H1 (cell line): ENCODE data around the gene FXYD7.

ENCODE experiments used
- PHF8 ChIP-seq: fragments of 200-600 bp; sonication (generic); conservative IDR thresholded peaks from 2 replicates; pipeline ENCODE4 v1.7.1; 2012; ENCODE audit warnings: low read depth, mild to moderate bottlenecking, inconsistent platforms, low read length, moderate library complexity
- RAD21 ChIP-seq, 2 experiments: IDR thresholded peaks in 1 of 2; conservative IDR thresholded peaks in 1 of 2; 2 replicates each; pipeline ENCODE4 v1.6.1; 2011; ENCODE audit warnings: low read depth in 2 of 2, low read length in 2 of 2, improper control_type of control experiment in 1 of 2, inconsistent platforms in 1 of 2, mild to moderate bottlenecking in 1 of 2, moderate library complexity in 1 of 2

DNA sequence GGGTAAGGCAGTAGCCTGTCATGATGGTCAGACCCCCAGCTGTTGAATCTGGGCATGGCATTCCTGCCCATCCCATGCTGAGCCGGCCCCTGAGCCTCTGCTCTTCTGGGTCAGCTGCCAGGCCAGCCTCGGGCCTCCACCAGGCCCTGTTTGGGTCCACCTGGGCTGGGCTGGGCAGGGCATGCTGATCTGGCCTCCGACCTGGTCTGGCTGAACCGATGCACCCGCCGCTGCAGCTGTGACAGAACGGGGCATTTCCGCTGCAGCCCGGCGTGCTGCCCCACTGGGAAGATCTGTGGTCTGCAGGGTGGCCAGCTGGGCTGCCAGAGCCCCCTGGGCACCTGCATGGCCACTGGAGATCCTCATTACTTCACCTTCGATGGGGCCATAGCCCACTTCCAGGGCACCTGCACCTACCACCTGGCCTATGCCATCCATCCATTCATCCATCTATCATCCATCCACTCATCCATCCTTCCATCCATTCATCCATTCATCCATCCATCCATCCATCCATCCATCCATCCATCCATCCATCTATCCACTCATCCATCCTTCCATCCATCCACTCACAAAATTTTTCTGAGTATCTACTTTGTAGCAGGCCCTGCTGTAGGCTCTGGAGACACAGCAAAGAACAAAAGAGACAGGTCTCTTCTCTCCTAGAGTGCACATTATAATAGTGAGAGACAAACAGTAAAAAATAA lies 49.0 kb upstream of the FXYD7 start:
- TF ChIP-seq RAD21 (IDR thresholded peaks at IDR 0.05 in 1 of 2, conservative IDR thresholded peaks at IDR 0.05 in 1 of 2; ENCODE audit: low read depth in 2 of 2, low read length in 2 of 2): no peak
- no peak for TF ChIP-seq PHF8
